Measurements from ENCODE around the gene ERC1. TPM values are rescaled to one million over a fixed set of nuclear protein-coding genes. Genes with fewer than 3 reads are reported as not detected.

The ERC1 gene
- total and polyA plus RNA-seq, 2 donors (not counting 3 experiments of a cell fraction or from before 2014, with no cell fraction given): 11.7 to 66.1 TPM

- Histone ChIP-seq H4K20me1 (replicated peaks; ENCODE audit: control insufficient read depth, extremely low read depth, insufficient read depth, low read length) (no peaks in the 10 kb centered on the region), H3K4me1 (ENCODE audit: control insufficient read depth, extremely low read depth, insufficient read depth, low read length) (no peaks in the 10 kb centered on the region), H3K9me3 (replicated peaks; ENCODE audit: control insufficient read depth, insufficient read depth, low read length) (no peaks in the 10 kb centered on the region), H3K9me1 (replicated peaks; ENCODE audit: control insufficient read depth, extremely low read depth, insufficient read depth, low read length) (no peaks in the 10 kb centered on the region), H3K4me3 (replicated peaks in 1 of 3; ENCODE audit: insufficient read depth in 1 of 3, low read depth in 1 of 3, low read length in 3 of 3) (no peak overlapping the region), H3K27me3 (ENCODE audit: control insufficient read depth in 2 of 2, insufficient read depth in 2 of 2, low read length in 2 of 2) (no peaks in the 10 kb centered on the region), H2AFZ (ENCODE audit: low read depth, low read length) (no peak overlapping the region), H3K79me2 (ENCODE audit: control insufficient read depth, insufficient read depth, low read length) (no peaks in the 10 kb centered on the region), H3K27ac (ENCODE audit: insufficient read depth, low read depth, low read length) (no peak overlapping the region), H3K9ac (replicated peaks; ENCODE audit: extremely low read depth, insufficient read depth, low read length) (no peak overlapping the region), H3K4me2 (ENCODE audit: insufficient read depth, low read length) (no peak overlapping the region), H3K36me3 (ENCODE audit: control insufficient read depth in 2 of 2, extremely low read depth in 1 of 2, insufficient read depth in 2 of 2, low read length in 2 of 2) (no peaks in the 10 kb centered on the region)
- DNase-seq (ENCODE audit: low read depth, low spot score): no peak
- no peak for FAIRE-seq
- dilution Hi-C loops (cut with MboI; ENCODE audit: extremely low pct_ligation_motif_present, low sequenced_read_pairs) (no loop called here), intact Hi-C loops (cut with micrococcal nuclease) (no loop called here)
- TF ChIP-seq MAX (IDR thresholded peaks at IDR 0.05; ENCODE audit: insufficient read depth, insufficient read length): no peak
- no peak for TF ChIP-seq EZH2 (IDR thresholded peaks at IDR 0.05; ENCODE audit: borderline replicate concordance, low read depth, low read length, severe bottlenecking)
- TF ChIP-seq CTCF (IDR thresholded peaks at IDR 0.05; ENCODE audit: extremely low read depth in 1 of 2, insufficient read depth in 1 of 2, low read depth in 1 of 2, low read length in 2 of 2): no peak
- no peak for TF ChIP-seq POLR2AphosphoS5 (IDR thresholded peaks at IDR 0.05; ENCODE audit: insufficient read depth, low read depth, low read length)
- no peak for TF ChIP-seq JUN (IDR thresholded peaks at IDR 0.05; ENCODE audit: borderline replicate concordance, insufficient read depth, insufficient read length, low read depth)
- no peak for TF ChIP-seq MYC (IDR thresholded peaks at IDR 0.05; ENCODE audit: low read depth, low read length)
- no peak for TF ChIP-seq POLR2A (IDR thresholded peaks at IDR 0.05; ENCODE audit: low read depth, low read length)
- TF ChIP-seq FOS (IDR thresholded peaks at IDR 0.05; ENCODE audit: borderline replicate concordance, insufficient read depth, low read length): no peak
- TF ChIP-seq GATA2 (IDR thresholded peaks at IDR 0.05; ENCODE audit: insufficient read depth, insufficient read length, low read depth, low read length): no peak
- no TSS peak for BruUV-seq (replicated peaks)
- ChIA-PET CTCF (interaction anchor here (0.7 to 2.9 kb wide), 5 partner anchors 8 to 318 kb away, joined by 3 to 13 read pairs (median 4); no protein-coding TSS in a partner anchor), POLR2A (no interaction called here)
Measured at GRCh38 chr12:1436015-1436414, 445.0 kb downstream of the ERC1 start.
